Measurements from ENCODE around the gene SPRR4.

Gene SPRR4

GRCh38 chr1:152993186-152993585 is 22.7 kb downstream of the SPRR4 start:
- Histone ChIP-seq H3K27ac (no peak overlapping the region), H3K4me3 (no peak overlapping the region)
- TF ChIP-seq CTCF (IDR thresholded peaks at IDR 0.05): no peak
- no peak for DNase-seq (ENCODE audit: low spot score)

DNA sequence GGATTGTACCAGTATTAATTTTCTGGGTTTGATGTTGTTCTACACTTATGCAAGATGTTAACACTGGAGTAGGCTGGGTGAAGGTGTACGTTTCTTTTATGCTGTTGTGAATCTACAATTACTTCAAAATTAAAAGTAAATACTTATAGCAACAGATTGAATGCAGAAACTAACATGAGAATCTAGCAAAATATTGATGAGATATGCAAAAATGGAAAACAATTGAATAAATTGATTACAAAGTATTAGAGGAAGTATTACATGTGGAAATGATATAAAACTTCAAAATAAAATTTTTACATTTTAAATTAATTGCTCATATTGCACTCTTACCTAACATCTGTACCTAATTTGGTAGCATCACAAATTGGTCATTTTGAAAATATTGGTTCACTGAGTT is 25.4 kb downstream of the SPRR4 start:
- H3K4me3 ChIP-seq: no peak overlapping the region
- no peak overlapping the region for H3K27ac ChIP-seq
- no peak for TF ChIP-seq CTCF (IDR thresholded peaks at IDR 0.05)
- no peak for DNase-seq (ENCODE audit: low spot score)

DNA sequence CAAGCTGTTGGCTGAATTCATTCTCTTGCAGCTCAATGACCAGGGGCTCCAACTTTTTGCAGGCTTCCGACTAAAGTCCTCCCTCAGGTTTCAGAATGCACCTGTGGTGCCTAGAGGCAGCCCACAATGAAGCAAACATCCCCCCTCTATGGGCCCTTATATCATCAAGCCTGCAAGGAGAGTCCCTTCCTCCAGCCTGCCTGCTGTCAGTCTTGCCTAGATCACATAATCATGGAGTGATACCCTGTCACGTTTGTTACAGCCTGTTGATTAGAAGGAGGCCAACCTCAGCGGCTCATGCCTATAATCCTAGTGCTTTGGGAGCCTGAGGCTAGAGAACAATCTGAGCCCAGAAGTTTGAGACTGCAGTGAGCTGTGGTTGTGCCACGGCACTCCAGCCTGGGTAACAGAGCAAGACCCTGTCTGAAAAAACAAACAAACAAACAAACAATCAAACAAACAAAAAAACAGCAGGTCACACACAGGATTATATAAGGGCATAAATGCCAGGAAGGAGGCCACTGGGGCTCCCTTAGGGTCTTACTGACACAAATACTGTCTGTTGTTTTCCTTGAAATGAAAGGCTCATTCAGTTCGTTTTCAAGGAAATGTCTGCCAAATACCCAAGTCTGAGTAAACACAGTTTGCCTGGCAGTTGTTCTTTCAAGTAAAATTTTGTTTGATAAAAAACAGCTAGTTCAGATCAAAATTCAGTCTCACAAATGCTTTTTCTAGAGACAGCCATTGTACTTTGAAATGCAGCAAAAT is 26.4 kb downstream of the SPRR4 start:
- Histone ChIP-seq H3K27ac (no peak overlapping the region), H3K4me3 (no peak overlapping the region)
- no peak for DNase-seq (ENCODE audit: low spot score)
- TF ChIP-seq CTCF (IDR thresholded peaks at IDR 0.05): no peak

DNA sequence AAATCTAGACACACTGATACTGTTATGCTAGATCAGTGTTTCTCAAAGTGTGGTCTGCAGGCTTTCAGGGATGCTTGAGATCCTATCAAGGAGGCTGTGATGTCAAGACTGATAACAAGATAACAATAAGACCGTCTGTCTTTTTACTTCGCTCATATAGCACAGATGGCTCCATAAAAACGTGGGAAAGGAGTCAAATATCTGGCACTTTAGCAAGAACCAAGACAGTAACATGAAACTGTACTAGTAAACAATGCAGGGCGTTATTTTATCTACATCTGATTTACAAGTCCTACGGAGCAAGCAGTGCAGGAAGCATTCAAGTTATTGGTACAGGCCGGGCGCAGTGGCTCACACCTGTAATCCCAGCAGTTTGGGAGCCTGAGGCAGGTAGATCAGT is 27.5 kb downstream of the SPRR4 start:
- no peak for DNase-seq (ENCODE audit: low spot score)
- TF ChIP-seq CTCF (IDR thresholded peaks at IDR 0.05): no peak
- H3K4me3 ChIP-seq: no peak overlapping the region
- no peak overlapping the region for H3K27ac ChIP-seq

- DNase-seq (ENCODE audit: low spot score): no peak
- no peak for TF ChIP-seq CTCF (IDR thresholded peaks at IDR 0.05)
- Histone ChIP-seq H3K27ac (no peak overlapping the region), H3K4me3 (no peak overlapping the region)
Measured at GRCh38 chr1:152998476-152998875, 28.0 kb downstream of the SPRR4 start.

- DNase-seq (ENCODE audit: low spot score): no peak
- TF ChIP-seq CTCF (IDR thresholded peaks at IDR 0.05): no peak
- no peak overlapping the region for H3K27ac ChIP-seq
- no peak overlapping the region for H3K4me3 ChIP-seq
Measured at GRCh38 chr1:152999818-153000217, 29.4 kb downstream of the SPRR4 start.

GRCh38 chr1:153000294-153000693 is 29.8 kb downstream of the SPRR4 start:
- TF ChIP-seq CTCF (IDR thresholded peaks at IDR 0.05): no peak
- H3K4me3 ChIP-seq: no peak overlapping the region
- no peak overlapping the region for H3K27ac ChIP-seq
- no peak for DNase-seq (ENCODE audit: low spot score)
